ENCODE data around the gene GRIK4.

DNA sequence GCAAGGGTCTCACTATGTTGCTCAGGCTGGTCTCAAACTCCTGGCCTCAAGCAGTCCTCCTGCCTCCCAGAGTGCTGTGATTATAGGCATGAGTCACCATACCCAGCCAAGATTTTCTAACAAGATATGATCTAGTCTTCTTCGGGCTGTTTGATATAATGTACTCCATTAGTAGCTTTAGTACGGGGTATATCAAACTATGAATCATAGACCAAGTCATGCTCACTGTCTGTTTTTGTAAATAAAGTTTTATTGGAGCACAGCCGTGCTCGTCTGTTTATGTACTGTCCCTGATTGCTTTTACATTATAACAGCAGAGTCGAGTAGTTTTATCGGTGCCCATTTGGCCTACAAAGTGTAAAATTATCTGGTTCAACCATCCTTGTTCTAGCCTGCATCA is 43.9 kb upstream of the GRIK4 start:
- TF ChIP-seq CTCF (conservative IDR thresholded peaks at IDR 0.05 in 1 of 2, IDR thresholded peaks at IDR 0.05 in 1 of 2; ENCODE audit: extremely low read depth in 1 of 2, insufficient read depth in 1 of 2, low read depth in 1 of 2, low read length in 2 of 2): no peak
- TF ChIP-seq EZH2 (IDR thresholded peaks at IDR 0.05; ENCODE audit: borderline replicate concordance, low read length): no peak

Measured in mammary epithelial cell (primary cell).